Activated CD4-positive, alpha-beta T cell treated with anti-CD3 and anti-CD28 coated beads, Interleukin-2, Interleukin-6, amounts not matched to agents 100 ng/mL and 50 ng/mL, durations not matched to agents 16 hours and 8 hours (primary cell): ENCODE measurements around the gene RANBP3L.
"Not testable (repeated sequence)": the region's sequence is repeated elsewhere in the genome, so short reads cannot be mapped to it uniquely, and the experiment has no call there.

Experiments
- DNase-seq: peaks from one replicate; pipeline ENCODE4 v3.0.0-alpha.2; 2020

RANBP3L gene

GRCh38 chr5:36285837-36286615, 15.7 kb downstream of the RANBP3L start:
- DNase-seq = no peak

- not testable (repeated sequence) for DNase-seq
Measured at GRCh38 chr5:36283775-36284174, 17.9 kb downstream of the RANBP3L start.

- DNase-seq = no peak
Measured at GRCh38 chr5:36281626-36282025, 20.1 kb downstream of the RANBP3L start.

GRCh38 chr5:36279054-36279698, 22.5 kb downstream of the RANBP3L start:
- DNase-seq = no peak

GRCh38 chr5:36277521-36278176, 24.1 kb downstream of the RANBP3L start:
- DNase-seq = no peak

GRCh38 chr5:36276864-36277263, 24.8 kb downstream of the RANBP3L start:
- DNase-seq = no peak

GRCh38 chr5:36273809-36274526, 27.7 kb downstream of the RANBP3L start:
- no peak for DNase-seq

- no peak for DNase-seq
Measured at GRCh38 chr5:36272136-36272690, 29.5 kb downstream of the RANBP3L start.

- no peak for DNase-seq
Measured at GRCh38 chr5:36270876-36271575, 30.7 kb downstream of the RANBP3L start.

- no peak for DNase-seq
Measured at GRCh38 chr5:36270175-36270574, 31.5 kb downstream of the RANBP3L start.

- DNase-seq = no peak
Measured at GRCh38 chr5:36269478-36269877, 32.2 kb downstream of the RANBP3L start.

- DNase-seq = no peak
Measured at GRCh38 chr5:36267905-36268304, 33.8 kb downstream of the RANBP3L start.

- no peak for DNase-seq
Measured at GRCh38 chr5:36264202-36264760, 37.4 kb downstream of the RANBP3L start.

- no peak for DNase-seq
Measured at GRCh38 chr5:36261186-36261585, 40.5 kb downstream of the RANBP3L start.

- DNase-seq = no peak
Measured at GRCh38 chr5:36253575-36253974, 48.1 kb downstream of the RANBP3L start.

GRCh38 chr5:36252722-36253365, 48.9 kb downstream of the RANBP3L start:
- DNase-seq = no peak

- DNase-seq = no peak
Measured at GRCh38 chr5:36251218-36251617, 50.5 kb downstream of the RANBP3L start.

- DNase-seq = no peak
Measured at GRCh38 chr5:36250427-36250826, 51.3 kb downstream of the RANBP3L start.

GRCh38 chr5:36246036-36246800, 55.5 kb downstream of the RANBP3L start:
- no peak for DNase-seq

- no peak for DNase-seq
Measured at GRCh38 chr5:36244076-36244475, 57.6 kb downstream of the RANBP3L start.

GRCh38 chr5:36243653-36244052, 58.0 kb downstream of the RANBP3L start:
- DNase-seq = no peak
